ENCODE data around the gene PURA.

The PURA gene

GRCh38 chr5:140159014-140159927 is 45.4 kb downstream of the PURA start:
- DNase-seq (ENCODE audit: low spot score), result no peak

GRCh38 chr5:140162275-140162674 is 48.4 kb downstream of the PURA start:
- DNase-seq (ENCODE audit: low spot score), result no peak

DNA sequence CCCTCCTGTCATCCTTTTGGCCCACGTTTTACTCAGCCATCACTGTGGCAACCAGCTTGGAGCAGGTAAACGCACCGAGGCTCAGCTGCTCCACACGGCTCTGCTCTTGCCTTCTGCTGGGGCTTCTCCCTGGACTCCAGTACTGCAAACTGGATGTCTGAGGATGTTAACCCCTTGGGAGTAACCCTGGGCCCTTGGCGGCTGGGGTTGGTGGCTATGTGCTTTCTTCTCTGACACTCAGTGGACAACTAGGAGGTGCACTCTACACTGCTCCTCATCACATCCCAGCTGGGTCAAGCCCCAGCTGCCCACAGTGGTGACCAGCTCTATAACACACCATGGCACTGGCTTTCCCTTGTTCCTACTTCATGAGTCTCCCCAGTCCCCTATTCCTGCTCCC is 48.9 kb downstream of the PURA start:
- no peak for DNase-seq (ENCODE audit: low spot score)

DNA sequence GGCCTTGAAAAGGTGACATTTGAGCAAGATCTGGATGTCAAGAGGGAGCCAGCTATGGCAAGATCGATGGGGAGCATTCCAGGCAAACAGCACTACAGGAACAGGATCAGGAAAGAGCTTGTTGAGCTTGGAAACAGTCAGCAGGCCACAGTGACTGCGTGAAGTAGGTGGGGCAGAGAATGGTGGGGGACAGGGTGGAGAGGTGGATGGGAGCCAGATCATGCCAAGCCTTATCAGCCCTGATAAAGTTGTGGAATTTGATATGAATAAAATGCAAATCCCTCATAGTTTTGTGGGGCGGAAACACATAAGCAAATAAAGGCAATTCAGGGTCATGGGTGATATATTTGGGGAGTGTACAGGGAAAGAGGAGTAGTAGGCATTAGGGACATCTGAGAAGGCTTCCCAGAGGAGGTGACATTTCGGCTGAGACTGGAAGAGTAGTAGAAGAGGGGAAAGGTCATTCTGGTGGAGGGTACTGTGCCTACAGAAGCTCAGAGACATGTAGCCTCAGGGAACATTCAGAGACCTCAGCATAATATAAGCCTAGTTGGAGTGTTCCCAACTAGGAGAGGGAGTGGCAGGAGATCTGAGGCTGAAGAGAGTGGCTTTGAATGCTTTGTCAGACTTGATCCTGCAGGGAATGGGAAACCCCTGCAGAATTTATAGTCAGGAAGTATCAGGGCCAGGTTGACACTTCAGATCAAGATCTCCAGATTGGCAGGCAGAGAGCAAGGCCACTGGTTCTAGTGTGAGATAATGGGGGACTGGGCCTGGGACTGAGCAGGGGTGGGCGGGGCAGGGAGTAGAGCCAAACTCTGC is 51.4 kb downstream of the PURA start:
- DNase-seq (ENCODE audit: low spot score), result no peak

DNA sequence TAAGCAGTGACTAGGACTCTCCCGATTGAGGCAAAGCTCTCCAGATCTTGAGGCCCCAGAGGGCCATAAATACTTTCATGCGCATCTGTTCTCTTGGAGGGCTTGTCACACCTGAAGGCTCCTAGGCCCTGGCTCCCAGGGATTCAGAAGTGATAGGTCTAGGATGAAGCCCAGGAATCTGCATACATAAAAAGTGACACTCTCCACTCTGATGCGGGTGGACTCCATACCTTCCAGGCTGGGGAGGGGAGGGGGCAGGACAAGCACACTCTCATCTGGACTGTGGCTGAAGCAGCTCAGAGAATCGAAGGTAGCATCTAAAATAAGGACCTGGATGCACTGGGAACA is 52.0 kb downstream of the PURA start:
- no peak for DNase-seq (ENCODE audit: low spot score)

DNA sequence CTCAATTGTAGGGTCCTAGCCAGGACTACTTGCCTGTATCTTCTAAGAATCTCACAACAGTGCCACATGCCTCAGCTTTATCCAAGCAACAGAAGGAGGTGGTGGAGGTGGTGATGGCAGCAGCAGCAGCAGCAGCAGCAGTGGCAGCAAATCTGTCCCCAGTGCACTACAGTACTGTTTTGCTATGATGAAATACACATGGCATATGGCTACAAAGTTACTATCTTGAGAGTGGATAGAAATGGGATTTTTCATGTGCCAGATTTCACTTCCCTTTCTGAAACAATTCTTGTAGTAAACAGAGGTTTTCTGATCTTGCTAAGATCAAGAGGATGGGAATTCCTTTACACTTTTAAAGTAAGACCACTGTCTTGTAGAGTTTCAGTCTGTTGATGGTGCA is 53.0 kb downstream of the PURA start:
- DNase-seq (ENCODE audit: low spot score), result no peak

- no peak for DNase-seq (ENCODE audit: low spot score)
Measured at GRCh38 chr5:140168371-140168770, 54.5 kb downstream of the PURA start.

DNA sequence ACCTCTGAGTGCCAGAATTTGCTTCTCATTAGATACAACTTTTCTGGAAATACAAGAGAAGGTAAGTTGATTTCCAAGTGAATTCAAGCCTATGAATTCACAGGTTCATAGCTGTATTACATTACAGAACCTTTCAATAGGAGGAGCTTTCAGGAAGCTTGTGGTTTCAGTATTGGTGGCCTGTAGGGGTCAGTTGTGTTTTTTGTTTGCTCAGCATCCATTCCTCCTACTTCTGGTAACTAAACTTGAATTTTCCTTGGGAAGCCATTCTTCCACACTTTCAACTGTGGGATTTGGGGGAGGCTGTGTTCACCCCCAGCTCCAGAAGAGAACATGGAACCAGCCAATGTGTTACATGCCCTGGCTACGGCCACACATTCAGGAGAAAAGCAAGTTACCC is 55.5 kb downstream of the PURA start:
- DNase-seq (ENCODE audit: low spot score), result no peak

- no peak for DNase-seq (ENCODE audit: low spot score)
Measured at GRCh38 chr5:140172483-140172882, 58.6 kb downstream of the PURA start.

DNA sequence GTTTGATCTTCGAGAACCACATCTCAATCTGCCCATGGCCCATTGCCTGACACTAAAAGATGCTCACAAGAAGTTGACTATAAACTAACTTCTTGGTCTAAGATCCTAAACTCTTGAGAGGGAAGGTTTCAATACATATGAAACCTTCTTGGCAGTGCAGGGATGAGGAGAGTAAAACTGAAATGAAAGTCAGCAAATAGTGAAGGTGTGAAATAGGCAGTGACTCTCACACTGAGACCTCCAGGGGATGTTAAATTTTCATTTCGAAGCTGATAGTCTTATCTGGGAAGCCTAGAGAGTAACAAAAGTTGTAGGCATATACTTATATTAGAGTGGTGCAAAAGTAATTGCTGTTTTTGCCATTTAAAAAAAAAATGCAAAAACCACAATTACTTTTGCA is 60.1 kb downstream of the PURA start:
- no peak for DNase-seq (ENCODE audit: low spot score)

DNA sequence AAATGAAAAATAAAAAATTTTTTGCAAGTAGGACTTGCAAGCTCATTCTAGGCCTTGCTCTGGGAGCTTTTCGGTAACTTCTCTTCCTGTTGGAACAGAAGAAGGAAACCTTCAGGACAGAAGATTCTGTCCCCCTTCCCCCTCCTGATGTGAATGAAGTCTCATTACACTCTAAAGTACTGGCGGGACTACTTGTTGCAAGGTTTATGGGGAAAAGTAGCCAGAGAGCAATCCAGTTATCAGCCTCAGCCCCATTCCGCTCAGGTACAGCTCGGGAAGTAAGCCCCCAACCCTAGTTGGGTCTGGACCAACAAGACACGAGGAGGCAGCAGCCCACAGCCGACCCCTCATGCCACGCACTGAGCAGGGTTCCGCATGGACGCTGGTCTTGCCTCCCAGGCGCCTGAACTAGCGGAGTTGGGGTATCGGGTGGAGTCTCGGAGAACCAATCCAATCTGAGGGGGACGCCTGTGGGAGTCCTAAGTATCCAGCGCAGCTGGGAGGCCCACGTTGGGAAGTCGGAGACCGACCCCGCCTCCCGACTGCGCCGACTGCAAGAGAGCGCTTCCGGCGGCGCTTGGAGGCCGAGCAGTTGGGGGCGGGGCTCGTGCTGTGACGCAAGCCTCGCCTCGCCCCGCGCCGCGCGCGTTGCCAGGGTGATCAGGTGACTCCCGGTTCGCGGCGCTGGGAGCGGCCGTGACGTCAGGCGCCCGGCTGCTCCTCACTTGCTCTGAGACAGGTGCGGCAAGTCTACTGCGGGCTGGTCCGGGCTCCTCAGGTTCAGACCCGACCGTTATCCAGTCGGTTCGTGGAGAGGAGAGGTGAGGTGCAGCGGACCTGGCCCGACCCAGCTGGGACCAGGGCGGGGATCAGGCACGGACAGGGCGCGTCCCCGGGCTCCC is 60.8 kb downstream of the PURA start, which contains the start of gene CYSTM1:
TSS of gene CYSTM1 (plus strand) at position 724 of the 902 bp plus-strand sequence. CDS start 19,278 bp downstream, outside the sequence.
- peak; percentile 96 for DNase-seq (ENCODE audit: low spot score)

All from NAMALWA (cell line).